AG04449 (cell line): Measurements from ENCODE around the gene SORBS1.

ENCODE experiments used
- CTCF ChIA-PET: fragments of 350-600 bp; formaldehyde crosslinking; extraction: SDS; loops from one replicate; lab custom pipeline; 2021; ENCODE audit warnings: antibody characterized with exemption; lab: Yijun Ruan, JAX
- POLR2A ChIA-PET: fragments of 400-600, 350-600 bp; formaldehyde crosslinking; extraction: SDS; loops from one replicate; lab custom pipeline; 2020; ENCODE audit warnings: antibody characterized with exemption, inconsistent platforms; lab: Yijun Ruan, JAX
- DNase-seq: peaks from one replicate; pipeline ENCODE4 v3.0.0-alpha.2; 2010; ENCODE audit warnings: low read depth, low spot score
- H3K4me3 ChIP-seq: 2 replicates; pipeline ENCODE4 v1.5.1; 2011; ENCODE audit warnings: low read depth, mild to moderate bottlenecking, control low read depth, low read length
- TF ChIP-seq, protein P1 (sequence below): IDR thresholded peaks from one replicate; pipeline ENCODE4 v1.5.1; 2011; ENCODE audit warnings: mild to moderate bottlenecking, moderate library complexity, low read length, control low read depth, inconsistent platforms; ENCODE audit not compliant: insufficient read depth; ENCODE audit errors: missing control alignments

The SORBS1 gene

GRCh38 chr10:95404462-95404858 is 156.7 kb downstream of the SORBS1 start:
- no peak overlapping the region for H3K4me3 ChIP-seq
- ChIA-PET POLR2A (no interaction called here), CTCF (interaction anchor here (0.9 to 1.2 kb wide), 2 partner anchors 26 to 39 kb away, joined by 3 to 6 read pairs; no protein-coding TSS in a partner anchor)
- TF ChIP-seq, protein P1, sequence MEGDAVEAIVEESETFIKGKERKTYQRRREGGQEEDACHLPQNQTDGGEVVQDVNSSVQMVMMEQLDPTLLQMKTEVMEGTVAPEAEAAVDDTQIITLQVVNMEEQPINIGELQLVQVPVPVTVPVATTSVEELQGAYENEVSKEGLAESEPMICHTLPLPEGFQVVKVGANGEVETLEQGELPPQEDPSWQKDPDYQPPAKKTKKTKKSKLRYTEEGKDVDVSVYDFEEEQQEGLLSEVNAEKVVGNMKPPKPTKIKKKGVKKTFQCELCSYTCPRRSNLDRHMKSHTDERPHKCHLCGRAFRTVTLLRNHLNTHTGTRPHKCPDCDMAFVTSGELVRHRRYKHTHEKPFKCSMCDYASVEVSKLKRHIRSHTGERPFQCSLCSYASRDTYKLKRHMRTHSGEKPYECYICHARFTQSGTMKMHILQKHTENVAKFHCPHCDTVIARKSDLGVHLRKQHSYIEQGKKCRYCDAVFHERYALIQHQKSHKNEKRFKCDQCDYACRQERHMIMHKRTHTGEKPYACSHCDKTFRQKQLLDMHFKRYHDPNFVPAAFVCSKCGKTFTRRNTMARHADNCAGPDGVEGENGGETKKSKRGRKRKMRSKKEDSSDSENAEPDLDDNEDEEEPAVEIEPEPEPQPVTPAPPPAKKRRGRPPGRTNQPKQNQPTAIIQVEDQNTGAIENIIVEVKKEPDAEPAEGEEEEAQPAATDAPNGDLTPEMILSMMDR, result no peak
- DNase-seq, result no peak

- CTCF ChIA-PET, result interaction anchor here (0.9 to 1.2 kb wide), 2 partner anchors 27 to 38 kb away, joined by 3 to 6 read pairs; no protein-coding TSS in a partner anchor
- TF ChIP-seq, protein P1, result no peak
- H3K4me3 ChIP-seq, result no peak overlapping the region
- POLR2A ChIA-PET, result no interaction called here
- no peak for DNase-seq
These were observed 157.3 kb downstream of the SORBS1 start for GRCh38 chr10:95403700-95404461.

DNA sequence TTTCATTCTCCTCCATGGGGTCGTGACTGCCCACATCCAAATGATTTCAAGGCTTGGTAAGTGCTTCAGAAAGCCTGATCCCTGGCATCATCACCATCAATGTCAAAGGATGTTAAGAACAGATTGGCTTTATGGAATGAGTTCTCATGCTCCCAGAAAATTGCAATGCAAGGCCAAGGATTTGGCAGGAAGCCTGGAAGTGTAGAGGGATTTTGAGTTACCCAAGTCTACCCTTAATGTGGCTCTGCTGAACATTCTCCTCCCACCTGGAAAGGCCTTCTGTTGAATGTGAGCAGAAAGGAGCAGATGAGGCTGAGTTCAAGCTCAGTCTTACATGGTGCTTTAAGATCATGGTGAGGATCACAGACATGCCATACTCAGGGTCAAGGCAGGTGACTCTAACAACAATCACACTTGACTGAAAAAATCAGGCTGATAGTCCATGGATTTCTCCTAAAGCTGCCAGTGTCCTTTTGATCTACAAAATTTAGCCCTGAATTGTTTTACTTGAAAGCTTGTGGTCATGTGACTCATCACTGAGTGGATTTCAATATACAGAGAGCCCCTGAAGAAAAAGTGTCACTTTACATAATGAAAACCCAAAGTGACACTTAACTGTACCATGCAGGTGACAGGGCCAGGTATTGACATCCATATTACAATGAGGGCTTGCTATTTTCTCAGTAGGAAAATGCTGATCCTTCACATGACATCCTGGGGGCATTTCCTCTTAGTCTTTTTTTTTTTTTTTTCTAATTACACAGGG is 159.3 kb downstream of the SORBS1 start:
- no peak for DNase-seq
- POLR2A ChIA-PET, result no interaction called here
- H3K4me3 ChIP-seq, result no peak overlapping the region
- CTCF ChIA-PET, result interaction anchor here (1.0 kb wide), 1 partner anchor 28 kb away, joined by 3 read pairs; no protein-coding TSS in a partner anchor
- TF ChIP-seq, protein P1, result no peak

DNA sequence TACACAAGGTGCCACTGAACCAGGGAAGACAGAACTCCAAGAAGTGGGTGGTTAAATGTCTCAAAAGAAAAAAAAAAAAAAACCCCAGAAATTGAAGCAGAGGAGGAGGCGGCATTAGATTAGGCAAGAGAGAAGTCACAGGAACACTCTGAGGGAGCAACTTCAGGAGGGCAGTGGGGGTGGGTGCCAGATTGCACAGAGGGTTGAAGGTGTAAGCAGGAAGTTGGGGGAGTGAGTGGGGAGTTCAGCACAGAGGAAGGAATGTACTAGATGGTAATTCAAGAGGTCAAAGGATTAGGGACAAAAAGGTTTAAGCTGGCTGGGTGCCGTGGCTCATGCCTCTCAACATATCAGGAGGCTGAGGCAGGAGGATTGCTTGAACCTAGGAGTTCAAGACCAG is 160.4 kb downstream of the SORBS1 start:
- CTCF ChIA-PET, result interaction anchor here (1.0 to 1.4 kb wide), 3 partner anchors 27 to 36 kb away, joined by 3 read pairs; no protein-coding TSS in a partner anchor
- POLR2A ChIA-PET, result no interaction called here
- H3K4me3 ChIP-seq, result no peak overlapping the region
- DNase-seq, result no peak
- TF ChIP-seq, protein P1, result no peak

GRCh38 chr10:95399183-95399582 is 162.0 kb downstream of the SORBS1 start:
- DNase-seq, result no peak
- TF ChIP-seq, protein P1, result no peak
- ChIA-PET POLR2A (no interaction called here), CTCF (interaction anchor here (1.4 to 2.1 kb wide), 2 partner anchors 31 to 34 kb away, joined by 3 to 7 read pairs; no protein-coding TSS in a partner anchor)
- H3K4me3 ChIP-seq, result no peak overlapping the region

DNA sequence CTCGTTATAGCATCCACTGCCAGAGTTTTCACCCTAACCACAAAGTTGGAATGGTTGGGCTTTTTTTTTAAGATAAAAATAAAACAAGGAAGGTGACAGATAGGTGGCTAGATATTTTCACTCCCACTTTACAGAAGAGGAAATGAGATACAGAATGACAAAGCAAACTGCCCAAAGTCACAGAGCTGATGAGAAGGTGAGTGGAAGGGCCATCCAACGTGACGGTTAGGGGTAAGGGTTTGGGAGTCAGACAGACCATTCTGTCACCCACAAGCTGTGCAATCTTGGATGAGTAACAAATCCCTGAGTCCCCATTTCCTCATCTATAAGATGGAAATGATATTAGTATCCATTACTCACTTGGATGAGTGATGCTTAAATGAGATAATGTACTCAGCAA is 163.4 kb downstream of the SORBS1 start:
- H3K4me3 ChIP-seq, result no peak overlapping the region
- DNase-seq, result no peak
- CTCF ChIA-PET, result no interaction called here
- TF ChIP-seq, protein P1, result no peak
- POLR2A ChIA-PET, result no interaction called here
